ENCODE measurements around the gene IFT80.
"Not testable (repeated sequence)": the region's sequence is repeated elsewhere in the genome, so short reads cannot be mapped to it uniquely, and the experiment has no call there.

Gene IFT80

GRCh38 chr3:160369784-160370183 is 29.2 kb downstream of the IFT80 start:
- FAIRE-seq (no peak), DNase-seq (ENCODE audit: insufficient read length, low spot score) (no peak)

GRCh38 chr3:160368804-160369203 is 30.2 kb downstream of the IFT80 start:
- DNase-seq (ENCODE audit: insufficient read length, low spot score) (no peak), FAIRE-seq (no peak)

GRCh38 chr3:160365869-160366522 is 33.0 kb downstream of the IFT80 start:
- DNase-seq (ENCODE audit: insufficient read length, low spot score) (no peak), FAIRE-seq (peak; percentile 55)

GRCh38 chr3:160362896-160363295 is 36.1 kb downstream of the IFT80 start:
- not testable (repeated sequence) for FAIRE-seq; DNase-seq (ENCODE audit: insufficient read length, low spot score)

- FAIRE-seq (no peak), DNase-seq (ENCODE audit: insufficient read length, low spot score) (no peak)
Observed at GRCh38 chr3:160355826-160356225, 43.2 kb downstream of the IFT80 start.

GRCh38 chr3:160346511-160346910 is 52.5 kb downstream of the IFT80 start:
- DNase-seq (ENCODE audit: insufficient read length, low spot score): no peak
- no peak for FAIRE-seq

- FAIRE-seq: no peak
- DNase-seq (ENCODE audit: insufficient read length, low spot score): no peak
Observed at GRCh38 chr3:160343132-160343531, 55.9 kb downstream of the IFT80 start.

GRCh38 chr3:160340351-160340750 is 58.7 kb downstream of the IFT80 start:
- FAIRE-seq: no peak
- no peak for DNase-seq (ENCODE audit: insufficient read length, low spot score)

GRCh38 chr3:160331127-160331937 is 67.7 kb downstream of the IFT80 start:
- FAIRE-seq: peak; percentile 40
- no peak for DNase-seq (ENCODE audit: insufficient read length, low spot score)

- no peak for DNase-seq (ENCODE audit: insufficient read length, low spot score)
- FAIRE-seq: no peak
Observed at GRCh38 chr3:160330690-160331089, 68.3 kb downstream of the IFT80 start.

- no peak for FAIRE-seq
- DNase-seq (ENCODE audit: insufficient read length, low spot score): no peak
Observed at GRCh38 chr3:160330109-160330508, 68.9 kb downstream of the IFT80 start.

- not testable (repeated sequence) for FAIRE-seq; DNase-seq (ENCODE audit: insufficient read length, low spot score)
Observed at GRCh38 chr3:160326286-160326685, 72.7 kb downstream of the IFT80 start.

- FAIRE-seq; DNase-seq (ENCODE audit: insufficient read length, low spot score): not testable (repeated sequence)
Observed at GRCh38 chr3:160321821-160322220, 77.2 kb downstream of the IFT80 start.

- FAIRE-seq: no peak
- DNase-seq (ENCODE audit: insufficient read length, low spot score): no peak
Observed at GRCh38 chr3:160319322-160319721, 79.7 kb downstream of the IFT80 start.

- no peak for FAIRE-seq
- no peak for DNase-seq (ENCODE audit: insufficient read length, low spot score)
Observed at GRCh38 chr3:160314995-160315394, 84.0 kb downstream of the IFT80 start.

- FAIRE-seq: no peak
Observed at GRCh38 chr3:160312014-160312624, 86.9 kb downstream of the IFT80 start.

GRCh38 chr3:160302806-160303205 is 96.2 kb downstream of the IFT80 start:
- DNase-seq (ENCODE audit: insufficient read length, low spot score): no peak
- no peak for FAIRE-seq

More at GRCh38 chr3:160312014-160312624, 86.9 kb downstream of the IFT80 start:
- no peak for DNase-seq (ENCODE audit: insufficient read length, low spot score)

GRCh38 chr3:160296591-160296990 is 102.4 kb downstream of the IFT80 start:
- FAIRE-seq: peak; percentile 35

GRCh38 chr3:160291909-160292299 is 107.1 kb downstream of the IFT80 start:
- DNase-seq (ENCODE audit: insufficient read length, low spot score) (no peak), FAIRE-seq (no peak)

More at GRCh38 chr3:160296591-160296990, 102.4 kb downstream of the IFT80 start:
- no peak for DNase-seq (ENCODE audit: insufficient read length, low spot score)

GRCh38 chr3:160291290-160291908 is 107.6 kb downstream of the IFT80 start:
- no peak for FAIRE-seq

GRCh38 chr3:160287666-160288065 is 111.4 kb downstream of the IFT80 start:
- no peak for FAIRE-seq

More at GRCh38 chr3:160291290-160291908, 107.6 kb downstream of the IFT80 start:
- no peak for DNase-seq (ENCODE audit: insufficient read length, low spot score)

More at GRCh38 chr3:160287666-160288065, 111.4 kb downstream of the IFT80 start:
- no peak for DNase-seq (ENCODE audit: insufficient read length, low spot score)

Data from GM19239 (cell line).